T-cell (primary cell): Measurements from ENCODE around the gene THSD7A. TPM values are rescaled to one million over a fixed set of nuclear protein-coding genes. Genes with fewer than 3 reads are reported as not detected.

Experiments
- ATAC-seq, 4 experiments: fragments of 200-7000 bp in 3 of 4; fragments of 150-1000 bp in 1 of 4; cut with Tn5 transposase; replicated peaks in 1 of 4; 1 replicate in 3 of 4; 2 replicates in 1 of 4; pipeline ENCODE4 v1.10.0; 2021; ENCODE audit warnings: moderate library complexity in 3 of 4, mild to moderate bottlenecking in 2 of 4, moderate number of reproducible peaks in 1 of 4
- CTCF ChIA-PET, 2 donors: fragments of 300-600 bp; sonication (Branson Sonifier 250); formaldehyde crosslinking; loops; one replicate each; lab custom pipeline; 2022; ENCODE audit warnings: antibody characterized with exemption in 2 of 2; lab: Charles Lee
- POLR2A ChIA-PET, 2 donors: fragments of 300-600 bp; sonication (Branson Sonifier 250); formaldehyde crosslinking; loops; one replicate each; lab custom pipeline; 2022; ENCODE audit warnings: antibody characterized with exemption in 2 of 2; lab: Charles Lee
- DNase-seq, 35 experiments: peaks; one replicate each; pipeline versions ENCODE4 v3.0.0 to v3.0.0-alpha.2; 2013 to 2023
- H3K27ac ChIP-seq: one replicate; pipeline ENCODE4 v1.5.1; 2013; ENCODE audit warnings: low read length
- H3K27me3 ChIP-seq, 2 experiments: replicated peaks in 1 of 2; 1 replicate in 1 of 2; 2 replicates in 1 of 2; pipeline versions ENCODE4 v1.6.1 to v1.7.0; 2013; ENCODE audit warnings: low read length in 1 of 2, mixed read lengths in 1 of 2; ENCODE audit not compliant: control insufficient read depth in 2 of 2, insufficient read depth in 2 of 2; ENCODE audit errors: extremely low read depth in 1 of 2
- H3K36me3 ChIP-seq, 2 donors: 1 replicate in 1 of 2; 2 replicates in 1 of 2; pipeline versions ENCODE4 v1.6.1 to v1.7.0; 2013; ENCODE audit warnings: low read length in 1 of 2; ENCODE audit not compliant: control insufficient read depth in 2 of 2, insufficient read depth in 1 of 2; ENCODE audit errors: extremely low read depth in 1 of 2
- H3K4me1 ChIP-seq, 2 experiments: 1 replicate in 1 of 2; 2 replicates in 1 of 2; pipeline versions ENCODE4 v1.6.1 to v1.7.0; 2013; ENCODE audit warnings: low read length in 2 of 2, mixed read lengths in 1 of 2; ENCODE audit not compliant: insufficient read depth in 2 of 2, control insufficient read depth in 1 of 2; ENCODE audit errors: extremely low read depth in 1 of 2
- H3K4me3 ChIP-seq, 2 donors: 1 replicate in 1 of 2; 2 replicates in 1 of 2; pipeline versions ENCODE4 v1.5.1 to v1.7.0; 2013; ENCODE audit warnings: mild to moderate bottlenecking in 2 of 2, low read length in 1 of 2, moderate library complexity in 1 of 2; ENCODE audit not compliant: control insufficient read depth in 1 of 2; ENCODE audit errors: extremely low read depth in 1 of 2
- H3K9me3 ChIP-seq: 2 replicates; pipeline ENCODE4 v1.7.0; 2013
- H3K27ac Mint-ChIP-seq, 2 donors: one replicate each; pipeline ENCODE4 v1.8.0; 2020 to 2021; ENCODE audit warnings: mild to moderate bottlenecking in 2 of 2, mixed read lengths in 2 of 2
- H3K27me3 Mint-ChIP-seq, 2 donors: one replicate each; pipeline ENCODE4 v1.8.0; 2021 to 2022; ENCODE audit warnings: mixed read lengths in 2 of 2
- H3K36me3 Mint-ChIP-seq: one replicate; pipeline ENCODE4 v1.8.0; 2021; ENCODE audit warnings: mixed read lengths
- H3K4me1 Mint-ChIP-seq, 3 donors: one replicate each; pipeline ENCODE4 v1.8.0; 2020 to 2022; ENCODE audit warnings: mixed read lengths in 3 of 3, mild to moderate bottlenecking in 1 of 3
- H3K4me3 Mint-ChIP-seq, 3 donors: one replicate each; pipeline ENCODE4 v1.8.0; 2020 to 2022; ENCODE audit warnings: mild to moderate bottlenecking in 3 of 3, mixed read lengths in 3 of 3, moderate library complexity in 3 of 3
- H3K9me3 Mint-ChIP-seq, 3 donors: one replicate each; pipeline ENCODE4 v1.8.0; 2020 to 2022; ENCODE audit warnings: mixed read lengths in 3 of 3
- WGBS: methylation state at CpG from one replicate; pipeline ENCODE4 v1.1.5; 2013; ENCODE audit warnings: missing lambda C conversion rate; ENCODE audit not compliant: insufficient coverage; 5-methylcytosine and 5-hydroxymethylcytosine counted together
- total RNA-seq, 35 experiments: library from RNA in 6 of 35; stranded (reverse) in 6 of 35; fragments of 120-200 nt in 1 of 35; gene quantifications; one replicate each; pipeline versions ENCODE4 v1.2.1 to v1.2.4 and lab custom pipeline; 2013 to 2026

THSD7A gene
- total RNA-seq, 5 donors from 2014 or later (not counting 1 experiment from before 2014, with no cell fraction given): 0.08 to 0.33 TPM; not detected in 3

GRCh38 chr7:11336432-11336831 is 495.6 kb downstream of the THSD7A start:
- CTCF ChIA-PET: no interaction called here
- POLR2A ChIA-PET: no interaction called here
- no peaks in the 10 kb centered on the region for H3K27me3 ChIP-seq
- H3K4me3 Mint-ChIP-seq: no peak overlapping the region
- H3K9me3 ChIP-seq: no peaks in the 10 kb centered on the region
- H3K27ac ChIP-seq: no peak overlapping the region
- no CpG with 5 or more reads among the region's 2 CpGs for WGBS
- no peak for DNase-seq
- no peaks in the 10 kb centered on the region for H3K36me3 ChIP-seq
- no peaks in the 10 kb centered on the region for H3K4me1 ChIP-seq
- no peaks in the 10 kb centered on the region for H3K27me3 Mint-ChIP-seq
- H3K4me1 Mint-ChIP-seq: no peaks in the 10 kb centered on the region
- no peak overlapping the region for H3K4me3 ChIP-seq
- no peaks in the 10 kb centered on the region for H3K36me3 Mint-ChIP-seq
- ATAC-seq: no peak
- H3K27ac Mint-ChIP-seq: no peak overlapping the region
- no peaks in the 10 kb centered on the region for H3K9me3 Mint-ChIP-seq

- H3K36me3 ChIP-seq: no peaks in the 10 kb centered on the region
- H3K4me1 ChIP-seq: no peaks in the 10 kb centered on the region
- no CpG with 5 or more reads among the region's 4 CpGs for WGBS
- CTCF ChIA-PET: no interaction called here
- no peaks in the 10 kb centered on the region for H3K27me3 ChIP-seq
- no peaks in the 10 kb centered on the region for H3K4me1 Mint-ChIP-seq
- no peak overlapping the region for H3K27ac Mint-ChIP-seq
- no peak overlapping the region for H3K4me3 ChIP-seq
- H3K9me3 ChIP-seq: no peaks in the 10 kb centered on the region
- no peaks in the 10 kb centered on the region for H3K36me3 Mint-ChIP-seq
- H3K9me3 Mint-ChIP-seq: no peaks in the 10 kb centered on the region
- no peak overlapping the region for H3K4me3 Mint-ChIP-seq
- POLR2A ChIA-PET: no interaction called here
- H3K27me3 Mint-ChIP-seq: no peaks in the 10 kb centered on the region
- DNase-seq (no peak), ATAC-seq (no peak)
- no peak overlapping the region for H3K27ac ChIP-seq
Measured at GRCh38 chr7:11335947-11336346, 496.1 kb downstream of the THSD7A start.

- Histone ChIP-seq H3K27ac (no peak overlapping the region), H3K27me3 (no peaks in the 10 kb centered on the region), H3K36me3 (no peaks in the 10 kb centered on the region), H3K4me1 (no peaks in the 10 kb centered on the region), H3K4me3 (no peak overlapping the region), H3K9me3 (no peaks in the 10 kb centered on the region)
- H3K4me3 Mint-ChIP-seq: no peak overlapping the region
- no peaks in the 10 kb centered on the region for H3K4me1 Mint-ChIP-seq
- H3K9me3 Mint-ChIP-seq: no peaks in the 10 kb centered on the region
- no CpG with 5 or more reads among the region's 2 CpGs for WGBS
- ChIA-PET POLR2A (no interaction called here), CTCF (no interaction called here)
- no peaks in the 10 kb centered on the region for H3K36me3 Mint-ChIP-seq
- DNase-seq (no peak), ATAC-seq (no peak)
- no peak overlapping the region for H3K27ac Mint-ChIP-seq
- no peaks in the 10 kb centered on the region for H3K27me3 Mint-ChIP-seq
Measured at GRCh38 chr7:11332865-11333228, 499.2 kb downstream of the THSD7A start.

- ChIA-PET POLR2A (no interaction called here), CTCF (interaction anchor here in 1 of 2 donors (1.0 kb wide), 1 partner anchor 11 kb away, joined by 3 read pairs; no protein-coding TSS in a partner anchor)
- Histone ChIP-seq H3K27me3 (no peaks in the 10 kb centered on the region), H3K4me3 (no peak overlapping the region), H3K9me3 (no peaks in the 10 kb centered on the region), H3K4me1 (no peaks in the 10 kb centered on the region), H3K27ac (no peak overlapping the region), H3K36me3 (no peaks in the 10 kb centered on the region)
- H3K27me3 Mint-ChIP-seq: no peaks in the 10 kb centered on the region
- no peaks in the 10 kb centered on the region for H3K9me3 Mint-ChIP-seq
- H3K36me3 Mint-ChIP-seq: no peaks in the 10 kb centered on the region
- no peaks in the 10 kb centered on the region for H3K4me1 Mint-ChIP-seq
- ATAC-seq (no peak), DNase-seq (no peak)
- no CpG with 5 or more reads among the region's 4 CpGs for WGBS
- H3K27ac Mint-ChIP-seq: no peak overlapping the region
- H3K4me3 Mint-ChIP-seq: no peak overlapping the region
Measured at GRCh38 chr7:11332186-11332864, 499.7 kb downstream of the THSD7A start.

GRCh38 chr7:11331128-11332102 is 500.6 kb downstream of the THSD7A start:
- Histone ChIP-seq H3K9me3 (no peaks in the 10 kb centered on the region), H3K36me3 (no peaks in the 10 kb centered on the region), H3K4me3 (no peak overlapping the region), H3K27ac (no peak overlapping the region), H3K27me3 (no peaks in the 10 kb centered on the region), H3K4me1 (no peaks in the 10 kb centered on the region)
- WGBS: 68% methylated on average over 4 of the region's 8 CpGs
- no peak overlapping the region for H3K4me3 Mint-ChIP-seq
- CTCF ChIA-PET: interaction anchor here in 1 of 2 donors (1.0 kb wide), 1 partner anchor 10 kb away, joined by 3 read pairs; no protein-coding TSS in a partner anchor
- H3K4me1 Mint-ChIP-seq: no peaks in the 10 kb centered on the region
- no peaks in the 10 kb centered on the region for H3K36me3 Mint-ChIP-seq
- H3K27me3 Mint-ChIP-seq: no peaks in the 10 kb centered on the region
- POLR2A ChIA-PET: no interaction called here
- ATAC-seq (no peak), DNase-seq (no peak)
- H3K9me3 Mint-ChIP-seq: no peaks in the 10 kb centered on the region
- H3K27ac Mint-ChIP-seq: no peak overlapping the region

GRCh38 chr7:11330717-11331116 is 501.3 kb downstream of the THSD7A start:
- no peaks in the 10 kb centered on the region for H3K9me3 Mint-ChIP-seq
- Histone ChIP-seq H3K36me3 (no peaks in the 10 kb centered on the region), H3K4me1 (no peaks in the 10 kb centered on the region), H3K9me3 (no peaks in the 10 kb centered on the region), H3K27me3 (no peaks in the 10 kb centered on the region), H3K4me3 (no peak overlapping the region), H3K27ac (no peak overlapping the region)
- no peaks in the 10 kb centered on the region for H3K4me1 Mint-ChIP-seq
- H3K27me3 Mint-ChIP-seq: no peaks in the 10 kb centered on the region
- H3K27ac Mint-ChIP-seq: no peak overlapping the region
- DNase-seq: no peak
- no peaks in the 10 kb centered on the region for H3K36me3 Mint-ChIP-seq
- POLR2A ChIA-PET: no interaction called here
- no CpG with 5 or more reads among the region's 3 CpGs for WGBS
- CTCF ChIA-PET: no interaction called here
- no peak overlapping the region for H3K4me3 Mint-ChIP-seq
- ATAC-seq: no peak
